Lung (tissue), 12 donors: ENCODE results near the gene TMEM239. TPM values are rescaled to one million over a fixed set of nuclear protein-coding genes. Genes with fewer than 3 reads are reported as not detected.

Experiments
- ATAC-seq: fragments of 200-7000 bp; cut with Tn5 transposase; one replicate; pipeline ENCODE4 v1.9.1; 2020; ENCODE audit warnings: moderate number of reproducible peaks; ENCODE audit not compliant: insufficient read depth, low FRiP score
- DNase-seq, 3 donors: peaks; one replicate each; pipeline ENCODE4 v3.0.0-alpha.2; 2013 to 2017
- H3K27ac ChIP-seq, 2 donors: one replicate each; pipeline ENCODE4 v1.5.1; 2013; ENCODE audit warnings: mild to moderate bottlenecking in 2 of 2, moderate library complexity in 2 of 2, control low read depth in 1 of 2, inconsistent platforms in 1 of 2, low read depth in 1 of 2, low read length in 1 of 2
- H3K27me3 ChIP-seq, 3 donors: one replicate each; pipeline ENCODE4 v1.5.1; 2013; ENCODE audit warnings: low read length in 2 of 3; ENCODE audit not compliant: control insufficient read depth in 3 of 3, insufficient read depth in 3 of 3
- H3K36me3 ChIP-seq, 4 donors: one replicate each; pipeline ENCODE4 v1.5.1; 2013; ENCODE audit warnings: low read length in 4 of 4, mild to moderate bottlenecking in 1 of 4, moderate library complexity in 1 of 4; ENCODE audit not compliant: control insufficient read depth in 4 of 4, insufficient read depth in 4 of 4
- H3K4me1 ChIP-seq, 5 donors: one replicate each; pipeline ENCODE4 v1.5.1; 2013; ENCODE audit warnings: low read length in 5 of 5, mild to moderate bottlenecking in 2 of 5, moderate library complexity in 1 of 5; ENCODE audit not compliant: control insufficient read depth in 5 of 5, insufficient read depth in 5 of 5
- H3K4me3 ChIP-seq: one replicate; pipeline ENCODE4 v1.5.1; 2013; ENCODE audit warnings: mild to moderate bottlenecking, control low read depth, moderate library complexity
- H3K9ac ChIP-seq, 2 donors: one replicate each; pipeline ENCODE4 v1.5.1; 2013; ENCODE audit warnings: low read length in 2 of 2, control low read depth in 1 of 2; ENCODE audit not compliant: insufficient read depth in 1 of 2
- H3K9me3 ChIP-seq, 4 donors: one replicate each; pipeline ENCODE4 v1.5.1; 2013; ENCODE audit warnings: low read length in 3 of 4, mild to moderate bottlenecking in 1 of 4, moderate library complexity in 1 of 4; ENCODE audit not compliant: control insufficient read depth in 4 of 4, insufficient read depth in 3 of 4
- CTCF ChIP-seq: IDR thresholded peaks from 2 replicates; pipeline ENCODE4 v1.5.1; 2012; ENCODE audit warnings: mild to moderate bottlenecking; ENCODE audit errors: control extremely low read depth, extremely low read depth
- WGBS, 2 donors: extraction: QIAGEN DNeasy Blood & Tissue Kit; methylation state at CpG; one replicate each; pipeline ENCODE4 v1.1.7; 2013; 5-methylcytosine and 5-hydroxymethylcytosine counted together
- polyA plus RNA-seq, 2 donors: library from polyadenylated mRNA; stranded (reverse); fragments of 200-250 nt; gene quantifications; one replicate each; pipeline ENCODE4 v1.2.1, GENCODE V29; 2013
- total RNA-seq, 2 donors: library from RNA; depleted of rRNA in 1 of 2; stranded (reverse); fragments of >200 nt in 1 of 2; gene quantifications; one replicate each; pipeline ENCODE4 v1.2.1, GENCODE V29; 2014 to 2021
- donor health status: control.
- donor health status: control.
- donor health status: Bipolar disorder and iron deficiency.
- donor health status: healthy.
- donor health status: DM: yes; HTN: yes; CAD: no.

Gene TMEM239
- total and polyA plus RNA-seq, 4 donors = not detected

GRCh38 chr20:2865630-2866029, 49.5 kb downstream of the TMEM239 start:
- no peak for TF ChIP-seq CTCF
- ATAC-seq = no peak
- DNase-seq = no peak
- no peak overlapping the region for H3K9ac ChIP-seq
- WGBS, 2 donors = 73 to 85% methylated on average over 3 of the region's 3 CpGs
- H3K36me3 ChIP-seq = peaks cover 5 to 49% (median 16%) of the 10 kb centered on the region in 4 donors
- peaks cover 0 to 3% (median 1%) of the 10 kb centered on the region in 3 donors for H3K27me3 ChIP-seq
- H3K4me1 ChIP-seq = peaks cover 0 to 4% (median 0%) of the 10 kb centered on the region in 5 donors
- H3K27ac ChIP-seq = no peak overlapping the region
- no peaks in the 10 kb centered on the region for H3K9me3 ChIP-seq
- H3K4me3 ChIP-seq = no peak overlapping the region

- H3K4me3 ChIP-seq = no peak overlapping the region
- H3K27me3 ChIP-seq = peaks cover 0 to 9% (median 7%) of the 10 kb centered on the region in 3 donors
- no peak for TF ChIP-seq CTCF
- no peak overlapping the region for H3K9ac ChIP-seq
- ATAC-seq (no peak), DNase-seq (no peak)
- H3K36me3 ChIP-seq = peaks cover 5 to 43% (median 13%) of the 10 kb centered on the region in 4 donors
- 92 to 95% methylated on average over 11 of the region's 11 CpGs for WGBS, 2 donors
- H3K9me3 ChIP-seq = no peaks in the 10 kb centered on the region
- no peak overlapping the region for H3K27ac ChIP-seq
- peaks cover 0 to 8% (median 0%) of the 10 kb centered on the region in 5 donors for H3K4me1 ChIP-seq
These were observed 50.1 kb downstream of the TMEM239 start for GRCh38 chr20:2866236-2866635.

- Histone ChIP-seq H3K9me3 (no peaks in the 10 kb centered on the region), H3K9ac (no peak overlapping the region), H3K4me1 (peaks cover 0 to 8% (median 0%) of the 10 kb centered on the region in 5 donors), H3K4me3 (no peak overlapping the region), H3K27ac (no peak overlapping the region), H3K36me3 (peaks cover 2 to 33% (median 9%) of the 10 kb centered on the region in 4 donors), H3K27me3 (peaks cover 0 to 16% (median 16%) of the 10 kb centered on the region in 3 donors)
- no peak for DNase-seq
- ATAC-seq = no peak
- WGBS, 2 donors = 51 to 64% methylated on average over 12 of the region's 12 CpGs
- TF ChIP-seq CTCF = no peak
These were observed 51.1 kb downstream of the TMEM239 start for GRCh38 chr20:2867081-2867864.

Other genes starting within 250 kb of the TMEM239 start
- gene NOP56, start 163.7 kb upstream of the TMEM239 start, total RNA-seq = 100 to 1,000 TPM in 1 of 2 donors, 10 to 100 TPM in 1; 73.3 to 138 TPM
- gene NOP56, start 163.7 kb upstream of the TMEM239 start, polyA plus RNA-seq = 100 to 1,000 TPM; 109 to 114 TPM
- gene IDH3B, start 152.1 kb upstream of the TMEM239 start, total RNA-seq = 10 to 100 TPM; 67.9 to 72.4 TPM
- gene IDH3B, start 152.1 kb upstream of the TMEM239 start, polyA plus RNA-seq = 10 to 100 TPM; 65.3 to 83.1 TPM
- 10 to 100 TPM in 1 of 2 donors, 1 to 10 TPM in 1; 8.2 to 15.8 TPM for gene EBF4, start 123.6 kb upstream of the TMEM239 start, total RNA-seq
- 1 to 10 TPM; 5.8 to 6.5 TPM for gene EBF4, start 123.6 kb upstream of the TMEM239 start, polyA plus RNA-seq
- gene CPXM1, start 15.7 kb upstream of the TMEM239 start, total RNA-seq = 10 to 100 TPM in 1 of 2 donors, 1 to 10 TPM in 1; 5.1 to 29.1 TPM
- gene CPXM1, start 15.7 kb upstream of the TMEM239 start, polyA plus RNA-seq = 1 to 10 TPM; 1.5 to 3.3 TPM
- not detected for gene C20orf141, start 1.4 kb upstream of the TMEM239 start, total RNA-seq
- not detected for gene C20orf141, start 1.4 kb upstream of the TMEM239 start, polyA plus RNA-seq
- gene PCED1A, start 24.3 kb downstream of the TMEM239 start, total RNA-seq = 10 to 100 TPM; 33.5 to 36.6 TPM
- gene PCED1A, start 24.3 kb downstream of the TMEM239 start, polyA plus RNA-seq = 10 to 100 TPM; 26.2 to 40.4 TPM
- gene VPS16, start 24.4 kb downstream of the TMEM239 start, total RNA-seq = 10 to 100 TPM; 26.1 to 44.1 TPM
- 10 to 100 TPM; 41.0 to 53.4 TPM for gene VPS16, start 24.4 kb downstream of the TMEM239 start, polyA plus RNA-seq
- gene PTPRA, start 57.1 kb downstream of the TMEM239 start, total RNA-seq = 10 to 100 TPM; 47.8 to 92.1 TPM
- gene PTPRA, start 57.1 kb downstream of the TMEM239 start, polyA plus RNA-seq = 10 to 100 TPM; 17.8 to 32.3 TPM
- under 1 TPM in 1 of 2 donors, not detected in 1; 0.46 TPM for gene GNRH2, start 227.3 kb downstream of the TMEM239 start, total RNA-seq
- gene GNRH2, start 227.3 kb downstream of the TMEM239 start, polyA plus RNA-seq = under 1 TPM; 0.14 to 0.16 TPM
- gene MRPS26, start 229.7 kb downstream of the TMEM239 start, total RNA-seq = 10 to 100 TPM; 29.8 to 47.1 TPM
- 10 to 100 TPM; 67.5 to 67.8 TPM for gene MRPS26, start 229.7 kb downstream of the TMEM239 start, polyA plus RNA-seq